Measurements from ENCODE around the gene CIT.
A peak's percentile ranks its signal among the peaks of the same experiment; 100 is the strongest.
"Not testable (repeated sequence)": the region's sequence is repeated elsewhere in the genome, so short reads cannot be mapped to it uniquely, and the experiment has no call there.

Gene CIT, protein sequence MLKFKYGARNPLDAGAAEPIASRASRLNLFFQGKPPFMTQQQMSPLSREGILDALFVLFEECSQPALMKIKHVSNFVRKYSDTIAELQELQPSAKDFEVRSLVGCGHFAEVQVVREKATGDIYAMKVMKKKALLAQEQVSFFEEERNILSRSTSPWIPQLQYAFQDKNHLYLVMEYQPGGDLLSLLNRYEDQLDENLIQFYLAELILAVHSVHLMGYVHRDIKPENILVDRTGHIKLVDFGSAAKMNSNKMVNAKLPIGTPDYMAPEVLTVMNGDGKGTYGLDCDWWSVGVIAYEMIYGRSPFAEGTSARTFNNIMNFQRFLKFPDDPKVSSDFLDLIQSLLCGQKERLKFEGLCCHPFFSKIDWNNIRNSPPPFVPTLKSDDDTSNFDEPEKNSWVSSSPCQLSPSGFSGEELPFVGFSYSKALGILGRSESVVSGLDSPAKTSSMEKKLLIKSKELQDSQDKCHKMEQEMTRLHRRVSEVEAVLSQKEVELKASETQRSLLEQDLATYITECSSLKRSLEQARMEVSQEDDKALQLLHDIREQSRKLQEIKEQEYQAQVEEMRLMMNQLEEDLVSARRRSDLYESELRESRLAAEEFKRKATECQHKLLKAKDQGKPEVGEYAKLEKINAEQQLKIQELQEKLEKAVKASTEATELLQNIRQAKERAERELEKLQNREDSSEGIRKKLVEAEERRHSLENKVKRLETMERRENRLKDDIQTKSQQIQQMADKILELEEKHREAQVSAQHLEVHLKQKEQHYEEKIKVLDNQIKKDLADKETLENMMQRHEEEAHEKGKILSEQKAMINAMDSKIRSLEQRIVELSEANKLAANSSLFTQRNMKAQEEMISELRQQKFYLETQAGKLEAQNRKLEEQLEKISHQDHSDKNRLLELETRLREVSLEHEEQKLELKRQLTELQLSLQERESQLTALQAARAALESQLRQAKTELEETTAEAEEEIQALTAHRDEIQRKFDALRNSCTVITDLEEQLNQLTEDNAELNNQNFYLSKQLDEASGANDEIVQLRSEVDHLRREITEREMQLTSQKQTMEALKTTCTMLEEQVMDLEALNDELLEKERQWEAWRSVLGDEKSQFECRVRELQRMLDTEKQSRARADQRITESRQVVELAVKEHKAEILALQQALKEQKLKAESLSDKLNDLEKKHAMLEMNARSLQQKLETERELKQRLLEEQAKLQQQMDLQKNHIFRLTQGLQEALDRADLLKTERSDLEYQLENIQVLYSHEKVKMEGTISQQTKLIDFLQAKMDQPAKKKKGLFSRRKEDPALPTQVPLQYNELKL (N-terminal part only)

DNA sequence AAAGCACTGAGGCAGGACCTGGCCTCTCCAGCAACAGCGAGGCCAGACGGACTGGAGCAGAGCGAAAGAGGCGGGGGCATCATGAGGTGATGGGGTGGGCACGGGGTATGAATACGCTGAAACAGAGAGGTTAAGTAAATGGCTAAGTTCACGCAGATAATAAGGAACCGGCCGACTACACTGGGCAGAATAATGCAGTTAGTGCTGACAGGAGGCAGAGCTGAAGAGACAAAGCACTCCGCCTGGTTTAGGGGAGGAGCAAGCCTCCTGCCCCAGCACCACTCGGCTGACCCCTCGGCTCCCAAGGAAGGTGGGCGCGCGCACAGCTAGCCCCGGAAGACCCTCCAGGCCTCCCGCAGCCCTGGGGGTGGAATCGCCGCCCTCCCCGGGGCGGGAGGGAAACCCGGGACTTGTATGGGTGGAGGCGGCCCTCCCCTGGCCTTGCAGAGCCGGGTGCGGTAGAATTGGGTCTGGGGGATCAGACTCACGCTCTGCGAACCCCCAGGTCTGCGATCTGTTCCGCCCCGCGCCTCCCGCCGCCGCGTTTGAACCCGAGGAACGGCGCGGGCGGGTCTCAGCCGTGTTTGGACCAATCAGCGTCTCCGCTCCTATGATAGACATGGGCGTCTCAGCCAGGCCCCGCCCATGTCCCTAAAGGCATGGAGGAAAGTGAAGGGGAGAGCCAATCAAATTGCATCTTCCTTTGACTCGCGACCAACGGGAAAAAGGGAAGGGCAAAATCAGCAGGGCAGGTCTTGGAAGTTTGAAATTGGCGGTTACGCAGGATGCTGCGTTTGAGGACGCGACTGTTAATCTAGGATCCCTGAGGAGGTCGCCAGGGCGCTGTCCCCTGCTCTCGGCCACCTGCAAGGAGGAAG lies at the start of gene CIT:
Gene CIT, minus strand, starts transcription at position 560 of the 878 bp plus-strand sequence. CDS start 1,152 bp downstream, outside the sequence.
- DNase-seq, result peak; percentile 55 to 83

DNA sequence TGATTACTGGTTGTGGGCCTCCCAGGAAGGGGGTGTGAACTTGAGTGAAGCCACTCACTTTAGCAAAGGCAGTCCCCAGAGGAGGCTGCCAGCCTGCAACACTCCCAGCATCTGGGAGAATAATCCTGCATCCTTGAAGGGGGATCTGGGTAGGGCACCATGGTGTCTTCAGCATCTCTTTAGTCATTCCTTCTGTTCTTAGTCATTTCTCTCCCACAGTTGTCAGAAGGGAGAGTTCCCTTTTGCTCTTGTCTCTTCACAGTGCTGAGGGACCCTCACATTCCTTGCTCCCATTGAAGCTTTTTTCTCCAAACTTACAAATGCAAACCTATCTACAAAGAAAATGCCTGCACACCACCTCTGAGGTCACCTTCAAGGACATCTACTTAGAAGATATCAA lies 48.1 kb upstream of the CIT start:
- DNase-seq, result no peak

DNA sequence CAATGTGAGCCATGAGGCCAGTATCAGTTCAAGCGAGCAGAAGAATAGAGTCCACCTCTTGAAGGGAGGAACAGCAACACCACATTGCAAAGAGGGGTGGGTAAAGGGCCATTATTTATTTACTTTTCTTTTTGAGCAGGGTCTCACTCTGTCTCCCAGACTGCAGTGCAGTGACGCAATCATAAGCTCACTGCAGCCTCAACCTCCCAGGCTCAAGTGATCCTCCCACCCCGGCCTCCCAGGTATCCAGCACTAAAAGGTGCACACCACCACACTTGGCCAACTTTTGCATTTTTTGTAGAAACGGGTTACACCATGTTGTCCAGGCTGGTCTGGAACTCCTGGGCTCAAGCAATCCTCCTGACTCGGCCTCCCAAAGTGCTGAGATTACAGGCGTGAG lies 42.9 kb upstream of the CIT start:
- no peak for DNase-seq

DNA sequence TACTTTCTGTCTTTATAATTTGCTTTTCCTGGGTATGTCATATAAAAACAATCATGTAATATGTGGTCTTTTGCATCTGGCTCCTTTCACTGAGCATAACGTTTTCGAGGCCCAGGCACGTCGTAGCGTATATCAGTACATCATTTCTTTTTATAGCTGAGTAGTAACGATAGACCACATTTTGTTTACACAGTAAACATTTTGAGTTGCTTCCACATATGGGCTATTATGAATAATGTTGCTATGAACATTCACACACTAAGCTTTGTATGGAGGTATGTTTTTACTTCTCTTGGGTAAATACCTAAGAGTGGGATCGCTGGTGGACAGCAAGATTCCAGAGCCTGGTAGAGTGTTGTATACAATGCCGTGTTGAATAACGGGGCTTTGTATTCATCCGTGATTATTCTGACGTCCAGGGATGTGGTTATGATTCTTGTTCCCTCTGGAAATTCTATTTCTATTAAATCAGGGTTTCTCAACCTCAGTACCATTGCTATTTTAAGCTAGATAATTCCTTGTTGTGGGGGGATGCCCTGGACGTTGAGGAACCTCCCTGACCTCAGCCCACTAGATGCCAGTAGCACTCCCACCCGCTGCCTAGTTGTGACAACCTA lies 38.9 kb upstream of the CIT start:
- DNase-seq, result no peak

DNA sequence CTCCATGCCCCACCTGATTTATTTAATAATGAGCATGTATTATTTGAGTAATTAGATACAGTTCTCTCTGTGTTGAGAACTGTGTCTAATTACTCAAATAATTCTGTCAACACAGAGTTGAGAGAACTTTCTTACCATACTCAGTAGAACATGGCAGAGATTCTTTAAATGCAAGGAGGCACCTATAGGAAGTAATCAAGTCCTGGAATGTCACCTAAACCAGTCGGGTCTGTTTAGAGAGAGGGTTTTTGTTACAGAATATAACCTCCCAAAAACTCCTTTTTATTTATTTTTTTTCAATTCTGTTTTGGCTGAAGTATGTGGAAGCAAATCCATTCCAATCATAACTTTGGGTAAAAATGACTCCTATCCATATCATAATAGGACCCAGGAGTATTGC lies 37.5 kb upstream of the CIT start:
- DNase-seq, result no peak

DNA sequence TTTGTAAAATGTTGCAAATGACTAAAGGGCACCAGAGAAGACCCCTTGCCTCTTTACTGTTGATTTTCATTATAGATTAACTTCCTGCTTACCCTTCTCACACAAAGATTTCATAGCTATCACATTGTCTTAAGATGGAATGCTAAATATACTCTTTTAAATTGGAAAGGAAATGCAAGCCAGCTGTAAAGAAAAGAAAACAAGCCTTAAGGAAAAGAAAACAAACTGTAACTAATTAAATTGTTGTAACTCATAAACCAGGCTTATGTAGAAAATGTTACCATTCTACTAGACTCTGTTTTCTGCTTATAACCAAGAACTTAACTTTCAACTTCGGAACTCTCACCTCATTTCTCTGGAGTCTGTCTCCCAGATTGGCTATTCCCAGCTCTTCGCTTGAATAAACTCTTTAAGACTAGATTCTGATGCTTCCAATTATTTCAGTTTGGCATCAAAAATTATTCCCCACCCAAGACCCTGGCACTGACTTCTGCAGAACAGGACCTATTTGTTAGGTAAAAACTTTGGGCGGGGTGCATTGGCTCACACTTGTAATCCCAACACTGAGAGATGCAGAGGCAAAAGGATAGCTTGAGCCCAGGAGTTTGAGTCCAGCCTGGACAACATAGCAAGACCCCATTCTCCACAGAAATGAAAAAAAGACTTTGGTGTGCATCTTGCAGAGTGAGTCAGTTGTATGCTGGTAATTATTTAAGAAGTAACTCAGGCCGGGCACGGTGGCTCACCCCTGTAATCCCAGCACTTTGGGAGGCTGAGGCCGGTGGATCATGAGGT lies 36.6 kb upstream of the CIT start:
- no peak for DNase-seq

DNA sequence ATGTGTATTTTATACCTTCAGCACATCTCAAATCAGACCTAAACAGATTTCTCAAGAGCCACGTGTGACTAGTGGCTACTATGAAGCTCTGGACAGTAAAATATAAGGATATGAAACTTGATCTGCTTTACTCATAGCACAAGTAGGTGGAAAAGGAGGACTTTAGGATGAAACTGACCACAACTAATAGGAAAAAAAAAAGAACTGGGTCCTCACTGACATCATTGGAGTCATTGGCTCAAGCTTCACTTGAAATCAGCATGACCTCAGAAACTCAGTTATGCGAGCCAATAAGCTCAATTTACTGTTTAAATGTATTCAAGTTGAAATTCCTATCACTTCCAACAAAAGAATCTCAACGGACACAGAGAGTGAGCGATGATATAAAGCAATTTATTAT lies 34.1 kb upstream of the CIT start:
- DNase-seq, result no peak

DNA sequence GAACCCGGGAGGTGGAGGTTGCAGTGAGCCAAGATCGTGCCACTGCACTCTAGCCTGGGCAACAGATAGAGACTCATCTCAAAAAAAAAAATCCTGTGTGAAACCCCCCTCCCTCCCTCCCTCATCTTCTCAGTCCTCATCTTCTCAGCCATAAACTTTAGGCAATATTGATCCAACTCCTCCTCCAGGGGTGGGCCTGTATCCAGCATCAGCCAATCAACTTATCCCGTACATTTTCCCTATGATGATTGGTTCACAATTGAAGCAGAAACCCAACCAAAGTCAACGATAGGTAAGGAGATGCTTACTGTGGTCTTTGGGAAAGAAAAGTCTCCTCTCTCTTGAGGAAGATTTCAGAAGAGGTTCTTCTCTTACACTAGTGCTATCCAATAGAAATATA lies 33.5 kb upstream of the CIT start:
- DNase-seq, result no peak

DNA sequence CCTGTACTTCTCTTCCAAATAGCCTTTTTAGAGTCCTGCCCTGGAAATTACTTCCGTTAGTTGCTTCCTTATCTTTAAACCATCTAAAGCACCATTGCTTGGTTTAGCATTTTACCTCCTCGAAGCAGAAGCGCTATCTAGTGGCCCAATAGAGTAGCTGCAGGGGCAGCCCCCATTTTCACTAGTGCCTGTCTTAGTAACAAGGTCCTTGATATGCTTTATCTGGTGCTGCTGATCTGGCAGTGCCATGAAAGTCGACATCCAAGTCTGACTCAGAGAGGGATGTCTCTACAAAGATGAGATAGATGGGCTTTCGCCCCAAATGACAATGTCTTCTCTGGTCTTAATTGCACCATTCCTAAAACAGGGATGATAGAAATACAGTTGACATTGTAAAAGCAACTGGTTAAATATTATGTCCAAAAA lies 25.0 kb upstream of the CIT start:
- peak; percentile 6 to 73 for DNase-seq

DNA sequence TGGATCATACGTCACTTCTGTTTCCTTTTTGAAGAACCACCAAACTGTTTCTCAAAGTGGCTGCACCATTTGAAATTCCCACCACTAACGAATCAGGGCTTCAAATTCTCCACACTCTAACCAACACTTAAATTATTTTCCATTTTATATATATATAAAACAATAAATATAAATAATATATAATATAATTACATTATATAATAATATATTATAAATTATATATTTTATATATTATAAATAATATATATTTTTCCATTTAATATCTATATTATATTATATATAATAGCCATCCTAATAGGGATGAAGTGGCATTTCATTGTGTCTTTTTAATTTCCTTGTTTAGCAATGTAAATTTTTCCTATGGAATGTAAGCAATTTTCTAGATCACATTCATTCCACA lies 24.6 kb upstream of the CIT start:
- no peak for DNase-seq

DNA sequence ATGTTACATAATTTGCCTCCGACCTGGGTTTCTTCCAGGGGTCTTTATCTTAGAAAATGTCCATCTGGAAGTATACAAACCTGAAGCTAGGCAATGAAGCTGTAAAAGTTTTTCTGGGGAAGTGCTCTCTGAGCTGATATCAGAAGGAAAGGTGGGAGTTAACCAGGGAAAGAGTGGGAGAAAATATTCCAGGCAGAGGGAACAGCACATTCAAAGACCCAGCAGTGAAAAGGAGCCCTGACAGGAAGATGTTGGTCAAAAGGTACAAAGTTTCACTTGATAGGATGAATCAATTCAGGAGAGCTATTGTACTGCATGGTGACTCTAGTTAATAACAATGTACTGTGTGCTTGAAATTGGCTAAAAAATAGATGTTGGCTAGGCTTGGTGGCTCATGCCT lies 17.8 kb upstream of the CIT start:
- no peak for DNase-seq

DNA sequence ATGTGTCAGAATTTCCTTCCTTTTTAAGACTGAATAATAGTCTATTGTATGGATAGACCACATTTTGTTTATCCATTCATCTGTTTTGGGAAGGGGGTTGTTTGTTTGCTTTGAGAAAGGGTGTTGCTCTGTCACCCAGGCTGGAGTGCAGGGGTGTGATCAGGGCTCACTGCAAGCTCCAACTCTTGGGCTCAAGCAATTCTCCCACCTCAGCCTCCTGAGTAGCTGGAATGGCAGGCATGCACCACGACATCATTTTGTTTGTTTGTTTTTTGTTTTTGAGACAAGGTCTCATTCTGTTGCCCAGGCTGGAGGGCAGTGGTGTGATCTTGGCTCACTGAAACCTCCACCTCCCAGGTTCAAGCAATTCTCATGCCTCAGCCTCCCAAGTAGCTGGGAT lies 15.5 kb upstream of the CIT start:
- DNase-seq, result not testable (repeated sequence)

DNA sequence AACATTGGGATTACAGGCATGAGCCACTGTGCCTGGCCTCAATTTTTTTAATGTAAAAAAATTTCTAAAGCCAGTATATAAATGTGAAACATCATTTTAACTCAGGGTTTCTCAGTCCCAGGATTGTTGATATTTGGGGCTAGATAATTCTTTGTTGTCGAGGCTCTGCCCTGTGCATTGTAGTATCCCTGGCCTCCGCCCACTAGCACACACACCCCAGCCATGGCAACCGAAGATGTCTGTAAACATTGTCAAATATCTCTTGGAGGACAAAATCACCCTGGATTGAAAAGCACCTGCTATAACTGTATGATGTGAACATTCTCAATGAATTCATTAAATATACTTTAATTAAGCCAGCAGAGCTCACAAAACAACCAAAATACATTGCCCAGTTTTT lies 8.4 kb upstream of the CIT start:
- DNase-seq, result no peak

DNA sequence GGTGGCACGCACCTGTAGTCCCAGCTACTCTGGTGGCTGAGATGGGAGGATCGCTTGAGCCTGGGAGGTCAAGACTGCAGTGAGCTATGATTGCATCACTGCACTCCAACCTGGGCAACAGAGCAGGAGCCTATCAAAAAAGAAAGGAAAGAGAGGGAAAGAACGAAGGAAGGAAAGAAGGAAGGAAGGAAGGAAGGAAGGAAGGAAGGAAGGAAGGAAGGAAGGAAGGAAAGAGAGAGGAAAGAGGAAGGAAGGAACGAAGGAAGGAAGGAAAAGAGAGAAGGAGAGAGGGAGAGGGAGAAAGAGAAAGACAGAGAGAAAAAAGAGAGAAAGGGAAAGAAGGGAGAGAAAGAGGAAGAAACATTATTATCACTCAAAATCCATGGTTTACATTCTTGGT lies 6.7 kb upstream of the CIT start:
- not testable (repeated sequence) for DNase-seq

DNA sequence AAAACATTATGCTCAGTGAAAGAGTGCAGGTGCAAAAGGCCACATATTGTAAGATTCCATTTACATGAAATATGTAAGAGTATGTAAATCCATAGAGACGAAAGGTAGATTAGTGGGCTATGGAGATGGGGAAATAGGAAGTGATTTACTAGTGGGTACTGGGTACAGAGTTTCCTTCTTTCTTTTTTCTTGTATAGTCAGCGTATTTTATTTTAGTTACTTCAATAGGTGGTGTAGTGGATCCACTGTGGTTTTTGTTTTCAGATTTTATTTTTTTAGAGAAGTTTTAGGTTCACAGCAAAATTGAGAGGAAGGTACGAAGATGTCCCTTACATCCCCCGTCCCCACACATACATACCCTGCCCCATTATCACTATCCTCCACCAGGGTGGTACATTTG lies 6.1 kb upstream of the CIT start:
- DNase-seq, result no peak

DNA sequence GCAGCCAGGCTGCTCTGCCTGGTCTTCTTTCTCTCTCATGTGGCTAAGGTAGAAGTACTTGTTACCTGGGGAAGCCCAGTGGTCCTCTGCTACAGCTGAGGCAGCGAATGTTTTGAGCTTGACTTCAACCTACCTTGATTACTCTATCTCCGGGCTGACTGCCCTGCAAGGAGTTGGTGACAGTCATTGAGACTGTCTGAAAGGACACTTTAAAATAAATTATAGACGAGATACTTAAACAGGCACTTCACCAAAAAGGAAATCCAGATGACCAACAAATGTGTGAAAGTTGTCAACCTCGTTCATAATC lies 474 bp upstream of the CIT start:
- no peak for DNase-seq

DNA sequence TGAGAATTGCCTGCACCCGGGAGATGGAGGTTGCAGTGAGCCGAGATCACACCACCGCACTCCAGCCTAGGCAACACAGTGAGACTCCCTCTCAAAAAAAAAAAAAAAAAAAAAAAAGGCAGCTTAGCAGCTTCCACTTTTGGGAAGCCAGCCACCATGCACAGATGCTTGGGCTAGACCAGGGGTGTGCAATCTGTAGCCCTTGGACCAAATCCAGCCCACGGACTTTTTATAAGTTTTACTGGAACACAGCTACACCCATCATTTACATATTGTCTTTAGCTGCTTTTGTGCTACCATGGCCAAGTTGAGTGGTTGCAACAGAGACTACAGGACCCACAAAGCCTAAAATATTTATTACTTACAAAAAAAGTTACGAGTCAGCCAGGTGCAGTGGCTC lies 6.7 kb downstream of the CIT start:
- no peak for DNase-seq

DNA sequence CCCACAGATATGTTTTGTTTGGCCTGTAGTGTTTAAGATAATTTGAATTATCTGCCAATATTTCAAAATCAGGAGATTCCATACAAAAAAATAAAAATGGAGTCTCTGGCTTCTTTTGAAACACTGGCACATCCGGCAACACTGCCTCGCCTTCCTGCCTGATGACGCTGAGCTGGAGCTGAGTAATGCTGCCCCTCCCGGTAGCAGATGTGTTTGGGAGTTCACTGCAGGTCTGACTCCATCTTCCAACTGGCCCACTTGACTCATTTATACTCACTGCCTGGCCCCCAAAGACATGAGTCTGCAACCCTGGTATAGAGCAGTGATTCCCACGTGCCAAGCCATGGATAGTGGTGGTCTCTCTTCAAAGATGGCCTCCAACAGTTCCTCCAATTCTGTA lies 7.4 kb downstream of the CIT start:
- no peak for DNase-seq

DNA sequence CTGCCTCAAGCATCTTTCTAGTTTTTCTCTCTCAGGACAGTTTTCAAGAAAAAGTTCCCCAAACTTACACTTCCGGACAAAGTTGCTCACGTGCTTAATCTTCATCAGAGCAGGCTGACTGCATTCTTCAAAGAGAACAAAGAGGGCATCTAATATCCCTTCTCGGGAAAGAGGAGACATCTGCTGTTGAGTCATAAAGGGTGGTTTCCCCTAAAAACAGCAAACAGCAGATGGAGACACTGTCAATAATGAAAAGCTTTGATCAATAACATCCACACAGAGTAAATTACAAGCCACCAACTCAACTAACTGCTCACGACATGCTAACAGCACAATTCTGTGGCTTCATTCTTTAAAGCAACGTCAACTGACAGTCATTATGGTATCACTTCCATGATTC lies 8.1 kb downstream of the CIT start:
- no peak for DNase-seq

DNA sequence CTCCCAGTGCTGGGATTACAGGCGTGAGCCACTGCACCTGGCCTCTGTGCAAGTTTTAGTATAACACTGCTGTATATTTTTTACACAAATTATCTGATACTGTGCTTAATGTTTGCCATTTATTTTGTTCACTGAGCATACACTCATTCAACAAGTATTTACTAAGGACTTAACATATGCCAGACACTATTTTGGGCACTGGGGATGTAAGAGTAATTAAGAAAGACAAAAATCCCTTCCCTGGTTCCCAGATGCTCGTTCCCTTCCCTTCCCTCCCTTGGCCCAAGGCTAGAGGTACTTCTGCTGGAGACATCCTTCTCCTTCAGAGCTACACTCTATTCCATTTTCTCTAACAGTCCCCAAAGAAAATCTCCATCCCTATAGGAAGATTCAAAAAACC lies 12.5 kb downstream of the CIT start:
- no peak for DNase-seq

DNA sequence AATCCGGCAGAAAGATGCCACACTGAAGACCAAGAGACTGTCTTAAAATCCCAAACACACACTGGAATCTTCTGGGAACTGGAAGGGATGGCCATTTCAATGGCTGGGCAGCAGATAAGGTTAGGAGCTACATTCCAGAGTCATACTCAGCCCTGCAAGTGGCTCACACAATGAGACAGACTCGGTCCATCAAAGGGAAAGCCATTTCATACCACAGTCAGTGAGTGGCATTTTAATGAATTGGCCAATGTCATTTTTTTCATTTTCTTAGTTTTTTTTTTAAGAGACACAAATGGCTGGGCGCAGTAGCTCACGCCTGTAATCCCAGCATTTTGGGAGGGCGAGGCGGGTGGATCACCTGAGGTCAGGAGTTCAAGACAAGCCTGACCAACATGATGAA lies 17.9 kb downstream of the CIT start:
- DNase-seq, result no peak
